Neural progenitor cell (in vitro differentiated cells): ENCODE results near the gene KCNMA1. TPM values are rescaled to one million over a fixed set of nuclear protein-coding genes. Genes with fewer than 3 reads are reported as not detected.

Source experiments
- DNase-seq: peaks from one replicate; pipeline ENCODE4 v3.0.0-alpha.2; 2016; ENCODE audit warnings: low spot score
- H2AFZ ChIP-seq: fragments of 200-600 bp; sonication (generic); replicated peaks from 2 replicates; pipeline ENCODE4 v1.6.1; 2016; ENCODE audit warnings: antibody characterized with exemption
- H3F3A ChIP-seq: fragments of 200-600 bp; sonication (generic); 2 replicates; pipeline ENCODE4 v1.6.1; 2016; ENCODE audit warnings: antibody characterized with exemption, low read depth
- H3K27ac ChIP-seq: fragments of 200-600 bp; sonication (generic); 2 replicates; pipeline ENCODE4 v1.5.1; 2016; ENCODE audit warnings: mild to moderate bottlenecking
- H3K27me3 ChIP-seq: fragments of 200-600 bp; sonication (generic); 2 replicates; pipeline ENCODE4 v1.6.1; 2016; ENCODE audit warnings: mild to moderate bottlenecking, moderate library complexity
- H3K36me3 ChIP-seq: fragments of 200-600 bp; sonication (generic); 2 replicates; pipeline ENCODE4 v1.5.1; 2016
- H3K4me1 ChIP-seq: fragments of 200-600 bp; sonication (generic); 2 replicates; pipeline ENCODE4 v1.6.1; 2016; ENCODE audit warnings: mixed run types
- H3K4me2 ChIP-seq: fragments of 200-600 bp; sonication (generic); 2 replicates; pipeline ENCODE4 v1.6.1; 2016
- H3K4me3 ChIP-seq: fragments of 200-600 bp; sonication (generic); 2 replicates; pipeline ENCODE4 v1.5.1; 2016
- H3K79me2 ChIP-seq: fragments of 200-600 bp; sonication (generic); 2 replicates; pipeline ENCODE4 v1.6.1; 2016; ENCODE audit warnings: low read depth
- H3K9ac ChIP-seq: fragments of 200-600 bp; sonication (generic); 2 replicates; pipeline ENCODE4 v1.6.1; 2016
- H3K9me3 ChIP-seq: fragments of 200-600 bp; sonication (generic); 2 replicates; pipeline ENCODE4 v1.5.1; 2016; ENCODE audit warnings: low read depth
- H4K20me1 ChIP-seq: fragments of 200-600 bp; sonication (generic); 2 replicates; pipeline ENCODE4 v1.6.1; 2016; ENCODE audit warnings: low read depth
- H3K27ac Mint-ChIP-seq: 3 replicates; pipeline ENCODE4 v1.8.0; 2021; ENCODE audit warnings: mixed read lengths
- H3K27me3 Mint-ChIP-seq: 2 replicates; pipeline ENCODE4 v1.8.0; 2022; ENCODE audit warnings: low read depth, mild to moderate bottlenecking, inconsistent platforms, moderate library complexity, mixed read lengths; ENCODE audit not compliant: insufficient read depth
- H3K36me3 Mint-ChIP-seq: 3 replicates; pipeline ENCODE4 v1.8.0; 2021; ENCODE audit warnings: mixed read lengths
- H3K4me1 Mint-ChIP-seq: 3 replicates; pipeline ENCODE4 v1.8.0; 2021; ENCODE audit warnings: mixed read lengths
- H3K4me3 Mint-ChIP-seq: 3 replicates; pipeline ENCODE4 v1.8.0; 2021; ENCODE audit warnings: mild to moderate bottlenecking, moderate library complexity, mixed read lengths
- H3K9me3 Mint-ChIP-seq: 3 replicates; pipeline ENCODE4 v1.8.0; 2020; ENCODE audit warnings: mixed read lengths
- EZH2 ChIP-seq: fragments of 200-600 bp; sonication (generic); IDR thresholded peaks from 2 replicates; pipeline ENCODE4 v1.6.1; 2017; ENCODE audit warnings: antibody characterized with exemption, mild to moderate bottlenecking, moderate library complexity
- EZH2phosphoT487 ChIP-seq: fragments of 200-600 bp; sonication (generic); IDR thresholded peaks from 2 replicates; pipeline ENCODE4 v1.6.1; 2017; ENCODE audit warnings: antibody characterized with exemption
- total RNA-seq: library from RNA; depleted of rRNA; stranded (reverse); fragments of >200 nt; gene quantifications from 2 replicates; pipeline ENCODE4 v1.2.3, GENCODE V29; 2015; ENCODE audit warnings: low replicate concordance
- TF ChIP-seq, protein P1 (sequence below): fragments of 200-600 bp; sonication (generic); IDR thresholded peaks from 2 replicates; pipeline ENCODE4 v1.5.1; 2017; ENCODE audit warnings: antibody characterized with exemption, mild to moderate bottlenecking

Gene KCNMA1
- total RNA-seq, 1 donor from 2014 or later: 2.4 TPM

DNA sequence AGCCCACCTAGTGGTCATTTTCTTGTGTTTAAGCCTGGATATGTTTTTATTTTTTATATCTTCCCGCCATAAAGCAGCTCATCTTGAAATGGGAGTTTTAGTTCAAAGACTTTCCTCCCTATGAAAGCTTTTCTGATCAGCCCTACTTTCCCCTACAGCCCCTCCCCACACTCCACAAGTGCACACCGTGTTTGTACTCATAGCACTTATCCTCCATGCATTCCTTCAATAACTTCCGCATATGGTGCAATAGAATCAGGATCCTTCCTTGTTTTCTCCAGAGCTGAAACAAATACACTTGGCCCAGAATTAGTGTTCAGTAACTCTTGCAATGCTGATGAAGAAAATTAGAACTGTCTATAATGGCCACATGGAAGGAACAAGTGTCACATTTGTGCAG is 235.9 kb downstream of the KCNMA1 start:
- Histone ChIP-seq H2AFZ (no peak overlapping the region), H4K20me1 (no peaks in the 10 kb centered on the region), H3F3A (peaks cover 19% of the 10 kb centered on the region), H3K9me3 (no peaks in the 10 kb centered on the region), H3K9ac (no peak overlapping the region), H3K4me2 (no peak overlapping the region), H3K79me2 (no peaks in the 10 kb centered on the region), H3K27me3 (no peaks in the 10 kb centered on the region), H3K4me3 (no peak overlapping the region), H3K27ac (no peak overlapping the region), H3K36me3 (no peaks in the 10 kb centered on the region), H3K4me1 (peaks cover 40% of the 10 kb centered on the region)
- no peak overlapping the region for H3K4me3 Mint-ChIP-seq
- H3K36me3 Mint-ChIP-seq: no peaks in the 10 kb centered on the region
- H3K27me3 Mint-ChIP-seq: no peaks in the 10 kb centered on the region
- TF ChIP-seq, protein P1, sequence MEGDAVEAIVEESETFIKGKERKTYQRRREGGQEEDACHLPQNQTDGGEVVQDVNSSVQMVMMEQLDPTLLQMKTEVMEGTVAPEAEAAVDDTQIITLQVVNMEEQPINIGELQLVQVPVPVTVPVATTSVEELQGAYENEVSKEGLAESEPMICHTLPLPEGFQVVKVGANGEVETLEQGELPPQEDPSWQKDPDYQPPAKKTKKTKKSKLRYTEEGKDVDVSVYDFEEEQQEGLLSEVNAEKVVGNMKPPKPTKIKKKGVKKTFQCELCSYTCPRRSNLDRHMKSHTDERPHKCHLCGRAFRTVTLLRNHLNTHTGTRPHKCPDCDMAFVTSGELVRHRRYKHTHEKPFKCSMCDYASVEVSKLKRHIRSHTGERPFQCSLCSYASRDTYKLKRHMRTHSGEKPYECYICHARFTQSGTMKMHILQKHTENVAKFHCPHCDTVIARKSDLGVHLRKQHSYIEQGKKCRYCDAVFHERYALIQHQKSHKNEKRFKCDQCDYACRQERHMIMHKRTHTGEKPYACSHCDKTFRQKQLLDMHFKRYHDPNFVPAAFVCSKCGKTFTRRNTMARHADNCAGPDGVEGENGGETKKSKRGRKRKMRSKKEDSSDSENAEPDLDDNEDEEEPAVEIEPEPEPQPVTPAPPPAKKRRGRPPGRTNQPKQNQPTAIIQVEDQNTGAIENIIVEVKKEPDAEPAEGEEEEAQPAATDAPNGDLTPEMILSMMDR: no peak
- no peak for TF ChIP-seq EZH2
- no peak for TF ChIP-seq EZH2phosphoT487
- peaks cover 29% of the 10 kb centered on the region for H3K4me1 Mint-ChIP-seq
- DNase-seq: no peak
- H3K9me3 Mint-ChIP-seq: no peaks in the 10 kb centered on the region
- no peak overlapping the region for H3K27ac Mint-ChIP-seq

DNA sequence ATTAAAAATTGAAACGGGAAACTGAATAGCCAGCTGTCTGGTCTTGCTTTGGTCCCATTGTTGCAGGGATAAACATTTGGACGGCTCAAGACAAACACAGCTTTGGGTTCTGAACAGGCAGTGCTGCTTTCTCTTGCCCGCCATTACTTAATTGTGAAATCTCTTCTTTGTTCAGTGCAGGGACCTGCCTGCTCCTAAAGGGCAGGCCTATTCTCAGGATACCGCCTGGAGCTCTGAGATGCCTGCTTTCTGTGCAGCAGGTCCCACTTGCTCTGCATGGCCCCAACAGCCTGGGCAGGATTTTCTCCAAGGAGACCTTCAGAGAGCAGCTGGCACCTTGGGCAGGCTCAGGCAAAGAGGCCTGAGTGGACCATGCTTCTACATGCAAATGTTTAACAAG is 237.6 kb downstream of the KCNMA1 start:
- H3K27ac Mint-ChIP-seq: no peak overlapping the region

DNA sequence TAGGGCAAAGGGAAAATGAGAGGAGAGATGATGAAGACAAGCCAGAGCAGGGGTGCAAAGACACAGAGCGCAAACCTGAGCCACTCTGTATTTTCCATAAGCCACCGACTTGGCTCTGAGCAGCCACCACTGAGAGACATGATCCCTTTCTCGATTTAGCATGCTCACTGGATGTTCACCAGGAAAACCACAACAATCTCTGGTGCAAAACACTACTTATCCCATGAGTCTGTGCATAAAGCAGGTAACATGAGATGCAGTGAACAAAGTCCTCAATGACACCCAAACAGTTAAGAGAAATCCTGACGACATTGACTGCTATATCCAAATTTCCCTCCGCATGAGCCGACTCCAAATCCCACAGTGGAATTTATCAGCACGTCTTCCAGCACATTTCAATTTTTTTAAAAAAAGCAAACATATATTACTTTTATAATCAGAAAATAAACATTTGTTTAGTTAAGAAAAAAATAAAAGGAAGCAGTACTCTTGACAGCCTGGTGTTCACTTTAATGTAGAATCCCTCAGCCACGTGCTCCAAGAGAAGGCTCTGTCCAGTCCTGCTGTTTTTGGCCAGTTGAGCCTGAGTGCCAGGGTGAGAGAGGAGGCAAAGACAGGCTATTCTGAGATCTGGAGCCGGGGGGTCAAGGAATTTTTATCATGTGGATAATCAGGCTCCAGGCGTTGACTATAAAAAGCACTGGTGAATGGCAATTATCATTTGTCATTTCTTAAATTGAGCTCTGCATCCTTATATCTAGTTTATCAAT is 238.4 kb downstream of the KCNMA1 start:
- H3K27me3 ChIP-seq: no peaks in the 10 kb centered on the region
- H3K9me3 ChIP-seq: no peaks in the 10 kb centered on the region
- H2AFZ ChIP-seq: no peak overlapping the region
- Mint-ChIP-seq H3K4me1 (peaks cover 11% of the 10 kb centered on the region), H3K4me3 (no peak overlapping the region), H3K36me3 (no peaks in the 10 kb centered on the region), H3K27ac (no peak overlapping the region), H3K27me3 (no peaks in the 10 kb centered on the region), H3K9me3 (no peaks in the 10 kb centered on the region)
- no peaks in the 10 kb centered on the region for H3K36me3 ChIP-seq
- H3K27ac ChIP-seq: no peak overlapping the region
- H3K79me2 ChIP-seq: no peaks in the 10 kb centered on the region
- TF ChIP-seq, protein P1: no peak
- no peak for TF ChIP-seq EZH2
- H3K4me2 ChIP-seq: no peak overlapping the region
- H4K20me1 ChIP-seq: no peaks in the 10 kb centered on the region
- peaks cover 12% of the 10 kb centered on the region for H3F3A ChIP-seq
- no peak overlapping the region for H3K4me3 ChIP-seq
- no peak overlapping the region for H3K9ac ChIP-seq
- H3K4me1 ChIP-seq: peaks cover 25% of the 10 kb centered on the region
- DNase-seq: no peak

More for the DNA sequence above, 237.6 kb downstream of the KCNMA1 start:
- H3K36me3 Mint-ChIP-seq: no peaks in the 10 kb centered on the region
- H3K27me3 ChIP-seq: no peaks in the 10 kb centered on the region
- no peak overlapping the region for H3K27ac ChIP-seq
- no peaks in the 10 kb centered on the region for H3K27me3 Mint-ChIP-seq
- no peak for TF ChIP-seq EZH2
- TF ChIP-seq, protein P1: no peak
- no peak for TF ChIP-seq EZH2phosphoT487
- H3K79me2 ChIP-seq: no peaks in the 10 kb centered on the region
- H3K4me3 ChIP-seq: no peak overlapping the region
- H4K20me1 ChIP-seq: no peaks in the 10 kb centered on the region
- no peak overlapping the region for H3K4me3 Mint-ChIP-seq
- no peaks in the 10 kb centered on the region for H3K9me3 Mint-ChIP-seq
- H3K9ac ChIP-seq: no peak overlapping the region
- H3K9me3 ChIP-seq: no peaks in the 10 kb centered on the region
- peaks cover 16% of the 10 kb centered on the region for H3F3A ChIP-seq
- H3K4me1 Mint-ChIP-seq: peaks cover 19% of the 10 kb centered on the region
- no peak overlapping the region for H2AFZ ChIP-seq
- peak; percentile 46 for DNase-seq
- no peaks in the 10 kb centered on the region for H3K36me3 ChIP-seq
- peaks cover 32% of the 10 kb centered on the region for H3K4me1 ChIP-seq
- H3K4me2 ChIP-seq: no peak overlapping the region
